M059J (cell line): ENCODE data around the gene ABRAXAS1. TPM values are rescaled to one million over a fixed set of nuclear protein-coding genes. Genes with fewer than 3 reads are reported as not detected.

Experiments
- DNase-seq: peaks from one replicate; pipeline ENCODE4 v3.0.0-alpha.2; 2012; ENCODE audit warnings: low read depth
- total RNA-seq: library from RNA; depleted of rRNA; stranded (reverse); fragments of >200 nt; shearing (Covaris generic); gene quantifications from 2 replicates; pipeline ENCODE4 v1.2.3, GENCODE V29; 2014; rRNA removed

Gene ABRAXAS1
- total RNA-seq, 1 experiment from 2014 or later: 2.5 TPM

DNA sequence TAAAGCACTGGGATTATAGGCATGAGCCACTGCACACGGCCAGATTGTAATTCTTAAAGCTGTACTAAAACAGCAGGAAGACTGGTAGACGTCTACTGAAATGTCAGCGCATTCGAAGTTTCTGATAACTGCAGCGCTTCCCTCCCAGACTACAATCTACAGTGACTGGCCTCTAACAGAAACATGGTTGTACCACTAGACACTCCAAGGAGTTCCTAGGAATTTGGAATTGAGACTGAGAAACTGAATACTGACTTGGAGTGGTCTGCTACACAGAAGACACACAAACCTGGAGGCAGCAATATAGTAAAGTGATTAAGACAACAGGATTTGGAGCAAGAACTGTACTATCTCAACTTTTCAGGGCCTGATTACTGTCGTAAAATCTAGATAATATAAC is 30.2 kb downstream of the ABRAXAS1 start:
- DNase-seq: peak; percentile 8

DNA sequence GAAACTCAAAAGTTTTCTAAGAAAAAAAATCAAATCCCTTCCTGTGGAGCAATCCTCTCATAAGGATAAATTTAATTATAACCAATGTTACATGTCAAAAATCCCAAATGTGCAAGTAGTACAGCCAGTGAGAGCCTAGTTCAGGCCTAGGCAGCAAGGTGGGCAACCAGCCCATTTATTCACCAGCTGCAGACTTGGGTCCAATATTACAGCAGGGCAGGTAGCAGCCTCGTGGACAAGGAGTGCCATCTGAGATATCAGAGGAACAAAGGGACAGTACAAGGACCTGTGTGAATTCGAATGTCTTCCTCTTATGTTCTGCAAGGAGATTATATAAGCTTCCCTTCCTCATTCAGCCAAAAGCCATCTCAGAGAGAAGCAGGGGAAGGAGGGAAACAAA is 35.9 kb downstream of the ABRAXAS1 start:
- DNase-seq: no peak

DNA sequence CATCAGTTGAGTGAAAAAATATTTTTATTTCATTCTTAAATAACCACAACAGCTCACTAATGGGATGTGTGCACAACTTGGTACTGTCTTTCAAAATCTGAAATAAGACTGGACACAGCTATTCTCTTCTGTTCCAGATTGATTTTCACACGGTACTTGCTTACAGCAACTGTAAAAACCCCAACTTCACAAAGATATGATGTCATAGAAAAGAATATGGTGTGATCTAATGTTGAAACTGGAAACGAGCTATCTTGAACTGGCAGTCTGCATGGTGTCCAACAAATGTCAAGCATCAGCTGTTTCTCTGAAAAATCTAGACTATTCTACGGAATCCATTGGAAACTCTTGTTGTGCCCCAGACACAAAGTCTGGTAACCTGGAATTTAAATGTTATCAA is 44.0 kb downstream of the ABRAXAS1 start:
- DNase-seq: no peak

DNA sequence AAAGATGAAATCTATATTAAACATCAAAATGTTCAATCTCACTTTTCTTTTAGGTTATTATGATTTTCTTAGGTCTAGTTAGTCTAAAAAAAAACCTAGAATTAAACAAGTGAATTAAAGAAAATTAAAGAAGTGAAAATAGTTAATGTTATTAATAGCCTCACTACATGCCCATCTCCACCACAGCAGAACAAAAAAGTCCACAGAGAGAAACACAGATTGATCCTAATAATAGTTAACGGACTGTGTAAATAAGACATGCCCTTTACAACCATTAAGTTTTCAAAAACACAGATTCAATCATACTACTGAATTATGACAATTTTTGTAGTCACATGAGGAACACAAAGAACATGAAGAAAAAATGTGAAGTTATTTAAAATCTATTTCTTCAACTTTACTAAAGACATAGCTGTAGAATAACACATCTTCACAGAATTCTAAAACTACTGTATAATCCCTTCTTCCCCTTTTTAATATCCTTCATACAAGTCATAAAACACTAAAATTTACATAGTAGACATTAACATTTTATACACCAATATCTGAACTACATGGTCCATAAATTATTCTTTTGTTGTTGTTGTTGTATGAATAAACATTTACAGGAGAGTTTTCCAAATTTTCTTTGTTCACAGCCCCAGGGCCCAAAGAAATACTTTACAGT is 44.6 kb downstream of the ABRAXAS1 start:
- no peak for DNase-seq

DNA sequence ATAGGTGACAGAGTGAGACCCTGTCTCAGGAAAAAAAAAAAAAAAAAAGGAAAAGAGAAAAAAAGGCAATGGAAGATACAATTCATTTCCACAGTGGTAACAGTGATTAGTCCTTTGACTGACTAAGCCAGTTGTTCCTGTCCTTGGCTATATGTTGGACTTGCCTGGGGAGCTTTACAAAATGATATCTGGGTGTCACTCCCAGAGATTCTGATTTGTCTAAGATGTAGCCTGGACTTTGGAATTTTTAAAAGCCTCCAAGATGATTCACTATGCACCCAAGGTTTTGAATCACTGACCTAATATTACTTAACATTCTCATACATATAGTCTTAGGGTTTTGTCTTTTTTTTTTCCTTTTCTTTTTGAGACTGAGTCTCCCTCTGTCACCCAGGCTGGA is 46.2 kb downstream of the ABRAXAS1 start:
- DNase-seq: no peak

DNA sequence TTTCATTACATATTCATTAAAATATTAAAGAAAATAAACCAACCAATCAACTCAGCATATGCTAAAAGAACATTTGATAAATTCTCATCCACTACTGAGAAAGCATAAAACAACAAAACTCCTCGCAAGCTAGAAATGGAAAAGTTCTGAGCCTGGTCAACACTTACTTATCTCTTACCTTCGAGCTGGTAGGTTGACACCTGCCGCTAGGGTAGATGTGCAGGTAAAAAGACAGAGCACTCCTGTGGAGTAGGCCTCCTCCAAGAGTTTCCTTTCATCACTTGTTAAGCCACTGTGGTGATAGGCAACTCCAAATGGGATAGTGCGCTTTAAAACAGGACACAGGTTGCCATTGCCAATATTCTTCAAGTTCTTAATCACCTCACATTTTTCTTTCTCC is 48.2 kb downstream of the ABRAXAS1 start:
- DNase-seq: no peak

DNA sequence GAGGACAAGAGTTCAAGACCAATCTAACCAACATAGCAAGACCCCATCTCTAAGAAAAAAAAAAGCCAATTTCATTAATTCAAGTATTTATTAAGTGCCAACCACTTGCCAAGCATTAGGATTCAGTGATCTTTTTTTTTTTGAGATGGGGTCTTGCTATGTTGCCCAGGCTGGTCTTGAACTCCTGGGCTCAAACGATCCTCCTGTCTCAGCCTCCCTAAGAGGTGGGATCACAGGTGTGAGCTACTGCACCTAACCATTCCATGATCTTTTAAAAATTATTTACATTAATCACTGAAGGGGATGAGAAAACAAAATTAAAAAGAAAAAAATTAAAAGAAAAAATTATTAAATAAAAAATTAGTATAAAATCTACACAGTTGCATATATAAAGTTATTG is 53.7 kb downstream of the ABRAXAS1 start:
- no peak for DNase-seq

DNA sequence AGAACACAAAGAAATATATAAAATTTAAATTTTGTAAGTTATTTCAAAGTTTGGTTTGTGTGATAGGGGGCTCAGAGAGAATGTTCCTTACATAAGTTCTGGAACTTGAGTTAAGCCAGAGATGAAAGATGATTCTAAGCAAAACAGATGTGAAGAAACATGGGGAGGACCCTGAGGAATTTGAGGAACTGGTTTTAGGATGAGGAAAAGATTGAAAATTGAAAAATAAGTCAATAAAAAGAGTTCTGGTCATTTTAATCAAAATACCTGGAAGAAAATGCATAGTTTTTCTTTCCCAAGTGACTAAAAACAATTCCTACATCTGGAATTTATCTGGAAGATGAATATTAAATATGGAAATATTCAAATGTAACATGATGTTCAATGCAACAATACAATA is 66.7 kb downstream of the ABRAXAS1 start:
- no peak for DNase-seq

DNA sequence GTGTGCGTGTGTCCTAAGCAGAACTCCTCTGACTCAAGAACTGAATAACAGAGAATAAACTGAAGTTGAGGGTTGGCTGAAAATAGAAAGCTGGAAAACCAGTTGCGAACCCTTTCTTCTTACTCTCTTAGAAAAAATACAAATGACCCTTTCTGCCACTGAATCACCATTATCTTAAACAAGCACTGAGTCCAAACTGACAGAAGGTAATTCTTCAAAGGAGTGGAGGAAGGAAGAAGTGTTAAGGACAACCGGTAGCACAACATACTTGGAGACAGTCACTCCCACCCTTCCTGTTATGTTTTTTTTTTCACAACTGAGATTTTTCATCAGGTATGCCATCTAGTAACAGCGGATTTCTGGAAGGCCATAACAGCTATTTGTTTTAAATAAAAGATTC is 67.3 kb downstream of the ABRAXAS1 start:
- DNase-seq: no peak

DNA sequence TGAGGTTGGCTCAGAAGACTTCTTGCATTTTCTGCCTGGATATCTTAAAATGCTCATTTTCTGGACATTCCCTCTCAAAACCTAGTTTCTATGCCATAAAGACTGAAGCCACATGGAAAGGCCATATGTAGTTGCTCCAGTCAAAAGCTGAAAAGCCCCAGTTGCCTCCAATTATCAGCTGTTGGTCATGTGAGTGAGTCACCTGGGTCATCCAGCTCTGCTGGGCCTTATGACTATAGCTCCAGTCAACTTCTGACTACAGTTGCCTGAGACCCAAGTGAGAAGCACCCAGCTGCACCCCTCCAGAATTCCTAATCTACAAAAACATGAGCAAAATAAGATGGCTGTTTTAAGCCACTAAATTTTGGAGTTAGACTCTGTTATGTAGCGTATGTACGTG is 71.2 kb downstream of the ABRAXAS1 start:
- DNase-seq: peak; percentile 3

Other genes with a start within 250 kb of the ABRAXAS1 start
- 18.7 and 20.3 TPM in 2 replicates for gene COQ2, start 200.3 kb downstream of the ABRAXAS1 start, total RNA-seq
- 4.1 and 7.6 TPM in 2 replicates for gene HPSE, start 150.3 kb downstream of the ABRAXAS1 start, total RNA-seq
- 5.9 and 13.1 TPM in 2 replicates for gene HELQ, start 29.3 kb downstream of the ABRAXAS1 start, total RNA-seq
- 53.0 and 97.8 TPM in 2 replicates for gene MRPS18C, start 29.0 kb downstream of the ABRAXAS1 start, total RNA-seq
- gene GPAT3, start 51.0 kb upstream of the ABRAXAS1 start, total RNA-seq: 15.4 and 29.8 TPM in 2 replicates